ENCODE results near the gene BPIFB2. TPM values are rescaled to one million over a fixed set of nuclear protein-coding genes. Genes with fewer than 3 reads are reported as not detected.

BPIFB2 gene
- total and polyA plus RNA-seq, 4 donors, result 0.33 to 3.7 (median 1.5) TPM

GRCh38 chr20:32964575-32964974 lies 42.9 kb upstream of the BPIFB2 start:
- Histone ChIP-seq H3K4me3 (ENCODE audit: low read depth in 1 of 3, low read length in 3 of 3) (no peak overlapping the region), H3K4me1 (ENCODE audit: control insufficient read depth in 4 of 4, insufficient read depth in 4 of 4, low read length in 3 of 4) (no peaks in the 10 kb centered on the region), H3K36me3 (ENCODE audit: control insufficient read depth in 4 of 4, insufficient read depth in 3 of 4, low read depth in 1 of 4, low read length in 3 of 4) (no peaks in the 10 kb centered on the region), H3K27ac (ENCODE audit: low read depth in 1 of 2, low read length in 2 of 2) (no peak overlapping the region), H3K9ac (ENCODE audit: low read depth in 1 of 2, low read length in 2 of 2) (no peak overlapping the region), H3K27me3 (ENCODE audit: control insufficient read depth in 4 of 4, insufficient read depth in 4 of 4, low read length in 3 of 4) (no peaks in the 10 kb centered on the region), H3K9me3 (ENCODE audit: control insufficient read depth in 4 of 4, low read length in 3 of 4) (no peaks in the 10 kb centered on the region)
- WGBS, result 93% methylated on average over 6 of the region's 6 CpGs
- TF ChIP-seq TAF1 (conservative IDR thresholded peaks at IDR 0.05), result no peak
- TF ChIP-seq FOXA1 (IDR thresholded peaks at IDR 0.05), result no peak
- no peak for TF ChIP-seq SP1 (IDR thresholded peaks at IDR 0.05)
- no peak for TF ChIP-seq RAD21 (IDR thresholded peaks at IDR 0.05)
- TF ChIP-seq NR2F2 (IDR thresholded peaks at IDR 0.05), result no peak
- no peak for TF ChIP-seq MAX (IDR thresholded peaks at IDR 0.05)
- TF ChIP-seq, protein P1, sequence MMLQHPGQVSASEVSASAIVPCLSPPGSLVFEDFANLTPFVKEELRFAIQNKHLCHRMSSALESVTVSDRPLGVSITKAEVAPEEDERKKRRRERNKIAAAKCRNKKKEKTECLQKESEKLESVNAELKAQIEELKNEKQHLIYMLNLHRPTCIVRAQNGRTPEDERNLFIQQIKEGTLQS (IDR thresholded peaks at IDR 0.05), result no peak
- TF ChIP-seq, protein P2, sequence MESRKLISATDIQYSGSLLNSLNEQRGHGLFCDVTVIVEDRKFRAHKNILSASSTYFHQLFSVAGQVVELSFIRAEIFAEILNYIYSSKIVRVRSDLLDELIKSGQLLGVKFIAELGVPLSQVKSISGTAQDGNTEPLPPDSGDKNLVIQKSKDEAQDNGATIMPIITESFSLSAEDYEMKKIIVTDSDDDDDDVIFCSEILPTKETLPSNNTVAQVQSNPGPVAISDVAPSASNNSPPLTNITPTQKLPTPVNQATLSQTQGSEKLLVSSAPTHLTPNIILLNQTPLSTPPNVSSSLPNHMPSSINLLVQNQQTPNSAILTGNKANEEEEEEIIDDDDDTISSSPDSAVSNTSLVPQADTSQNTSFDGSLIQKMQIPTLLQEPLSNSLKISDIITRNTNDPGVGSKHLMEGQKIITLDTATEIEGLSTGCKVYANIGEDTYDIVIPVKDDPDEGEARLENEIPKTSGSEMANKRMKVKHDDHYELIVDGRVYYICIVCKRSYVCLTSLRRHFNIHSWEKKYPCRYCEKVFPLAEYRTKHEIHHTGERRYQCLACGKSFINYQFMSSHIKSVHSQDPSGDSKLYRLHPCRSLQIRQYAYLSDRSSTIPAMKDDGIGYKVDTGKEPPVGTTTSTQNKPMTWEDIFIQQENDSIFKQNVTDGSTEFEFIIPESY (IDR thresholded peaks at IDR 0.05), result no peak
- no peak for TF ChIP-seq GABPA (IDR thresholded peaks at IDR 0.05 in 1 of 2, conservative IDR thresholded peaks at IDR 0.05 in 1 of 2)
- no peak for TF ChIP-seq HNF4A (conservative IDR thresholded peaks at IDR 0.05)
- TF ChIP-seq HNF4G (IDR thresholded peaks at IDR 0.05), result no peak
- no peak for TF ChIP-seq RXRA (IDR thresholded peaks at IDR 0.05)
- no peak for DNase-seq (ENCODE audit: low spot score)

- Histone ChIP-seq H3K36me3 (ENCODE audit: control insufficient read depth in 4 of 4, insufficient read depth in 3 of 4, low read depth in 1 of 4, low read length in 3 of 4) (no peaks in the 10 kb centered on the region), H3K27me3 (ENCODE audit: control insufficient read depth in 4 of 4, insufficient read depth in 4 of 4, low read length in 3 of 4) (no peaks in the 10 kb centered on the region), H3K9ac (ENCODE audit: low read depth in 1 of 2, low read length in 2 of 2) (no peak overlapping the region), H3K4me3 (ENCODE audit: low read depth in 1 of 3, low read length in 3 of 3) (no peak overlapping the region), H3K27ac (ENCODE audit: low read depth in 1 of 2, low read length in 2 of 2) (no peak overlapping the region), H3K9me3 (ENCODE audit: control insufficient read depth in 4 of 4, low read length in 3 of 4) (no peaks in the 10 kb centered on the region), H3K4me1 (ENCODE audit: control insufficient read depth in 4 of 4, insufficient read depth in 4 of 4, low read length in 3 of 4) (no peaks in the 10 kb centered on the region)
- TF ChIP-seq, protein P2 (IDR thresholded peaks at IDR 0.05), result no peak
- no peak for TF ChIP-seq FOXA2 (IDR thresholded peaks at IDR 0.05)
- TF ChIP-seq TAF1 (conservative IDR thresholded peaks at IDR 0.05), result no peak
- TF ChIP-seq RAD21 (IDR thresholded peaks at IDR 0.05), result no peak
- TF ChIP-seq EGR1 (IDR thresholded peaks at IDR 0.05; ENCODE audit: low read depth in 2 of 2), result no peak
- TF ChIP-seq SP1 (IDR thresholded peaks at IDR 0.05), result no peak
- no peak for TF ChIP-seq NR2F2 (IDR thresholded peaks at IDR 0.05)
- TF ChIP-seq YY1 (IDR thresholded peaks at IDR 0.05), result no peak
- TF ChIP-seq MAX (IDR thresholded peaks at IDR 0.05), result no peak
- TF ChIP-seq HNF4G (IDR thresholded peaks at IDR 0.05), result no peak
- TF ChIP-seq CTCF (IDR thresholded peaks at IDR 0.05; ENCODE audit: low read depth, low read length, missing input control), result no peak
- TF ChIP-seq RXRA (IDR thresholded peaks at IDR 0.05), result no peak
- no peak for TF ChIP-seq FOXA1 (IDR thresholded peaks at IDR 0.05)
- no peak for TF ChIP-seq JUND (IDR thresholded peaks at IDR 0.05)
- TF ChIP-seq GABPA (IDR thresholded peaks at IDR 0.05 in 1 of 2, conservative IDR thresholded peaks at IDR 0.05 in 1 of 2), result no peak
- TF ChIP-seq, protein P1 (IDR thresholded peaks at IDR 0.05), result no peak
- TF ChIP-seq, protein P3, sequence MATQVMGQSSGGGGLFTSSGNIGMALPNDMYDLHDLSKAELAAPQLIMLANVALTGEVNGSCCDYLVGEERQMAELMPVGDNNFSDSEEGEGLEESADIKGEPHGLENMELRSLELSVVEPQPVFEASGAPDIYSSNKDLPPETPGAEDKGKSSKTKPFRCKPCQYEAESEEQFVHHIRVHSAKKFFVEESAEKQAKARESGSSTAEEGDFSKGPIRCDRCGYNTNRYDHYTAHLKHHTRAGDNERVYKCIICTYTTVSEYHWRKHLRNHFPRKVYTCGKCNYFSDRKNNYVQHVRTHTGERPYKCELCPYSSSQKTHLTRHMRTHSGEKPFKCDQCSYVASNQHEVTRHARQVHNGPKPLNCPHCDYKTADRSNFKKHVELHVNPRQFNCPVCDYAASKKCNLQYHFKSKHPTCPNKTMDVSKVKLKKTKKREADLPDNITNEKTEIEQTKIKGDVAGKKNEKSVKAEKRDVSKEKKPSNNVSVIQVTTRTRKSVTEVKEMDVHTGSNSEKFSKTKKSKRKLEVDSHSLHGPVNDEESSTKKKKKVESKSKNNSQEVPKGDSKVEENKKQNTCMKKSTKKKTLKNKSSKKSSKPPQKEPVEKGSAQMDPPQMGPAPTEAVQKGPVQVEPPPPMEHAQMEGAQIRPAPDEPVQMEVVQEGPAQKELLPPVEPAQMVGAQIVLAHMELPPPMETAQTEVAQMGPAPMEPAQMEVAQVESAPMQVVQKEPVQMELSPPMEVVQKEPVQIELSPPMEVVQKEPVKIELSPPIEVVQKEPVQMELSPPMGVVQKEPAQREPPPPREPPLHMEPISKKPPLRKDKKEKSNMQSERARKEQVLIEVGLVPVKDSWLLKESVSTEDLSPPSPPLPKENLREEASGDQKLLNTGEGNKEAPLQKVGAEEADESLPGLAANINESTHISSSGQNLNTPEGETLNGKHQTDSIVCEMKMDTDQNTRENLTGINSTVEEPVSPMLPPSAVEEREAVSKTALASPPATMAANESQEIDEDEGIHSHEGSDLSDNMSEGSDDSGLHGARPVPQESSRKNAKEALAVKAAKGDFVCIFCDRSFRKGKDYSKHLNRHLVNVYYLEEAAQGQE (IDR thresholded peaks at IDR 0.05), result no peak
- DNase-seq (ENCODE audit: low spot score), result no peak
- WGBS, result 87% methylated on average over 8 of the region's 8 CpGs
Observed at GRCh38 chr20:32965115-32965514, 42.4 kb upstream of the BPIFB2 start.

All from liver (tissue), 9 donors.